HG03469 (cell line): ENCODE data around the gene PEX14.

ENCODE experiments used
- ATAC-seq: cut with Tn5 transposase; IDR thresholded peaks from one replicate; pipeline ENCODE4 v1.9.1; 2021; ENCODE audit warnings: mild to moderate bottlenecking, moderate library complexity, moderate number of reproducible peaks; ENCODE audit not compliant: unreplicated experiment

PEX14 gene

DNA sequence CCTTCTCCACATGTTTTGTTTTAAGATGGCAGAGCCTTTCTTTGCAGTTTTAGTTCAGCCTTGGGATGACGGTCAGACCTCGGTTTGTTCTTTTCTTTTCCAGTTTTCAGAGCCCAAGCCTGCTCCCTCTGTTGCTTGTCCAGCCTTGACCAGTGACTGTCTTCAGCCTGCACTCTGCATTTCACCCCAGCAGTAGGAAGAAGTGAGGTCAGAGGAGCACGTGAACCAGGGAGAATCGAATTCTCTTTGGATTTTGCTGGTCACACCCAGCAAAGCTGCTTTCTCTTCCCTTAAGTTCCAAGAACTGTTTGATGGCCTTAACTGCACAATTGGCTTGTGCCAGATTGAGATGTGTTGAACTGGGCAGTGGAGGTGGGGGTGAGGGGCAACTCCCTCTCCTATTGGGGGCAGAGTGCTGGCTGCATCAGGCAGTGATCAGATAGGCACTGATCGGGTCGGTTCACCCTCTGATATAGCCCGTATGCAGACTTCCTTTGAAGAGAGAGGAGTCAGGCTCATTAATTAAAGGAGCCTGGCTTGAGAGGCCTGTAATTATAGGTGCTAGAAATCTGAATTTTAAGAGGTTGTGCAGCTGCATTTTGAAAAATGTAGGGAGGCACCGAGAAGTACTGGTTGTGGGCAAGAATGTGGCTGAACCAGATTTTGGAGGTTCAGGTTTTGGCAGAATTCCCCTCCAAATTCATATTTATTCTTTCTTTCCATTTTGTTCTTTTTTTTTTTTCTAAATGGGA, 42.4 kb downstream of the PEX14 start:
- no peak for ATAC-seq

GRCh38 chr1:10517677-10517982, 42.9 kb downstream of the PEX14 start:
- ATAC-seq: no peak

- ATAC-seq: no peak
Measured at GRCh38 chr1:10519016-10519417, 44.3 kb downstream of the PEX14 start.

DNA sequence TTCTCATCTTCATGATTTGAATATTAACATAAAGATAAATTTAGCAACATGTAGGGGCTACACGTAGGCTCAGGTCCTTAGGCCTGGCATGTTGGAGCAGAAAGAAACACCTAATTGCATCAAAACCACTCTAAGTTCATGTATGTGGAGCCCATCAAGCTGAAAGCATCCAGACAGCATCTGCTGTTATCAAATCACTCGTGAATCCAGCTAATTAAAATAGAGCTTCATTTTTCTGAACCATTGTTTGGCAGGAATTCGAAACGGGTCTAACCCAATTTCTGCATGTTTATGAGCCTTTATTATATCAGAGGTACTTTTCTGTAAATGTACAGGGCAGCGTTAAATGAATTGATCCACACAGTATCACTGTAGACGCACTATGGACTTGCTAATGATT, 45.7 kb downstream of the PEX14 start:
- no peak for ATAC-seq

DNA sequence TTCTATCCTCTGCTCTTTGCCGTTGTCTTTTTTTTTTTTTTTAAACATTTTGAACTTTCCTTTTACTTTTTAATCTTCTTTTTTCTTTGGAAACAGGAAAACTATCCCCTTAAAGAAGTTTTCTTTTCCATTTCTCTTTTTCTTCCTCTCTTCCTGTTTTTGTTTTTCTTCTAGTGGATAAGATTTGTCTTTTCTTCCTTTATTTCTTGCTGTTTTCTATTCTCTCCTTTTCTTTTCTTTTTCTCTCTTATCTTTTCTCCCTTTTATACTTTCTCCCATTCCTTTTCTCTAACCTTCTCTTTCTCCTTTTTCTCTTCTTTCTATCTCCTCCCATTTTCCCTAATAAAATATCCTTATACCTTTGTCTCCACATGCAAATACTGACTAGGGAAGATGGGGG, 46.2 kb downstream of the PEX14 start:
- ATAC-seq: no peak

GRCh38 chr1:10521537-10522157, 46.9 kb downstream of the PEX14 start:
- no peak for ATAC-seq

- ATAC-seq: no peak
Measured at GRCh38 chr1:10522322-10522860, 47.6 kb downstream of the PEX14 start.

GRCh38 chr1:10525208-10525607, 50.5 kb downstream of the PEX14 start:
- no peak for ATAC-seq

DNA sequence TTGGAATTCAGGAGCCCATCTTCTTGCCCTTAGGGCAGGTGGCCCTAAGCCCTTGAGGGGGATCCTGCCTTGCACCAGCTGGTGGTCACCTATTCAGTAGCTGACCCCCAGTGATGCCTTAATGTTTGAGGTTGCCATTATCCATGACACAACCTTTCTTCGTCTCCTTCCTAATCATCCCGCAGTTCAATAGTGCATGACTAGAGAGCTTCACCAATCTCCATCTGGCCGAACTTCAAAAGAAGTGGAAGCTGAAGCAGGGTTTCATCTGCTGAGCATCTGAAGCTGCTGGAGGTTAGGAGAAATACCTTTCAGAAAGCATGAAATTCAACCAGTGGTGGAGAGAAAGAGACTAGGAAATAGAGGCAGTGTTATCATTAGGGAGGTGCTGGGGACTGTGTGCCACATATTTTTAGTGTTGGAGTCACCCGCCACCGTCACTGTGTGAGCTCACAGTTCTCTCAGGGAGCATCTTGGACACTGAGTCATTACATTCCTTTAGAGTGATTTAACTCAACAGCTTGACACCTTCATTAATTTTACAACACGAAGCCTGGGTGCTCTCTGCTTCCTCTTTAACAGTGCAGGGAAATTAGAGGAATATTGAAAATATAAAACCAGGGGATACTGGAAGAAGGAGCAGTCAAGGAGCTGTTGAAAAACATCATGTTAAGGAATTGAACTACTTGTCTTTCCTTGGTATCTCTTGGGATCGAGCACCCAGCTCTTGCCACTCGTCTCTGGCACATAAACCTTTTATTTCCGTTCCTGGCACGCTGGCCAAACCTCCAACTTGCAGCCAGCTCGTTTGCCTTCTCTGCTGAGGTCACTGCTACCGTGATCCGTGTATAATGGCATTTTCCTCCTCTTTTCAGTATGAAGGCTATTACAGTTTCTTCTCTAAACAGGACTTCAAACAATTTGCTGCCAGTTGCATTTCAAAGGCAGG, 53.6 kb downstream of the PEX14 start:
- ATAC-seq: no peak

DNA sequence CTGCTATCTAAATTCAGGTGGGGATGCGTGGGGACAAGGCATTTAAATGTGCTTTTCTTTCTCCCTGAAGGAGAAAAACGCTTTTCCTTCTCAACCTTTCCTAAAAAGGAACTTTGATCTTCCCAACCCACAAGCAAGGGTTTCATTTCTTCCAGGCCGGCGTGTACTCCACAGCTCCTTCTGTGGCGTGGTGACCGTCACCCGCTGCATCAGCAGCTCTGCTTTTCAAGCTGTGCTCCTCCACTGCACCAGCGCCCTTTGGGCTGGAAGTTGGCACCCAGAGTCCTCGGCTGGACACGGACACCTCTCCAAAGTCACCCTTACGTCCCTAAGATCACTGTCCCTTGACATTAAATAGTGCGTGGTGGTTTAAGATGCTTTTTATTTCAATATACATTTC, 54.3 kb downstream of the PEX14 start:
- no peak for ATAC-seq

- ATAC-seq: no peak
Measured at GRCh38 chr1:10529765-10530164, 55.0 kb downstream of the PEX14 start.

- no peak for ATAC-seq
Measured at GRCh38 chr1:10530281-10530740, 55.6 kb downstream of the PEX14 start.

DNA sequence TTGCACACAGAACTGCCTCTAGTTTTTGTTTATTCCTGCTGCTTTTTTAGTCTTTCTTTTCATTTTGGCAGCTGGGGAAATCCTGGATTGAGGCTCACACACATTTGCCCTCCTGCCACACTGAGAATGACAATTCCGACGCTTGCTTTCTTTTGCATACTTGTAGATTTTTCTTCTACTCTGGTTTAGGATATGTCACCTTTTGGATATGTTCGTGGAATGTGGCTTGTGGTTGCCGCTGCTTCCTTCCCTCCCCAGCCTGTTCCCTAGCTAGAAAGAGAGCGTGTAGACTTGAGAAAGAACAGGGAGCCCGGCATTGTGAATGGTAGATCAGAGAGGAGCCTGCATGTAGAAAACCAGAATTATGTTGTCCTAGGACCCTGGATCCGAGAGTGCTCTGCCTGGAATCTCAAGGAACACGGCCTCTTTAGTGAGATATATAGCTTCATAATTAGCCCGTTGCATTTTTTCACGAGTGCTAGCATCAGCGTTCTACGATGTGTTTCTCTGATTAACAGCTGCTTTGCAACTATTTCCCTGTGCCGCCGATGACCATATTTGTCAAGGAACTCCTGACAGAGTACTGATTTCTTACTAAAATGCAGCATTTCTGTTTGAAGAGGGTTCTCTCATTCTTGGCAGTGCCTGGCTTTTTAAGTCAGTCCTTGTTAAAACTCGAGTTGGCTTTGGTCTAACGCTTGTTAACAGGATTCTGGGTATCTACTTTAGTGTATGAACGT, 56.2 kb downstream of the PEX14 start:
- ATAC-seq: no peak

GRCh38 chr1:10532362-10532761, 57.6 kb downstream of the PEX14 start:
- ATAC-seq: no peak

- ATAC-seq: no peak
Measured at GRCh38 chr1:10534519-10534918, 59.8 kb downstream of the PEX14 start.

GRCh38 chr1:10536133-10536770, 61.5 kb downstream of the PEX14 start:
- ATAC-seq: no peak

GRCh38 chr1:10537082-10537766, 62.5 kb downstream of the PEX14 start:
- ATAC-seq: no peak

DNA sequence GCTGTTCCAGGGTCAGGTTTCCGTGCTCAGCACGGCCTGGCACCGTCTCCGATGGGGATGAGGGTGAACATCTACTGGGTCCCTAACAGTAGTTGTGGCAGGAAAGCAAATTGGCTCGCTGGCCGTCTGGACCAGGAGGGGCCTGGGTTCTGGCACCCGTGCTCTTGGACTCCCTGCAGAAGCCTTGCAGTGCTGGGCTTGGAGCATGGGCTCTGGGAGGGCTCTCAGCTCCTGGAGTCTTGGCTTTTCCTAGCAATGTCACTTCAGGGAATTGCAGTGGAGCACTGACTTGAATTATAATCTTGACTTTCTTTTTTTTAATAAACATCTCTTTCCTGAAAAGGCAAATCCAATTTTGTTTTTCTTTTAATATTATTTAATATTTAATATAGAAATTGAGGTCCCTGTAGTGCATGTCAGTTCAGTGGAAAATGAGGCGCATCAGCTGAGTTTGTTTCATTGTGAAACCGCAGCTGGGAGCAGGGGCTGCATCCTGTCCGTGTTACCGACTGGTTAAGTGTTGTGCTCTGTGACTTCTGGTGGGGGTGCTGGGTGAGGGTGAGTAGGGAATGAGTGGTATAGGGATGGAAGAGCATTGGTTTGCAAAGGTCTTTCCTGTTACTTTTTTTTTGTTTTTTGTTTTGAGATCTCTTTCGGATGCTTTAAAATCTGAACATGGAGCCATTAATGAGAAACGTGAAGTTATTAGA, 64.1 kb downstream of the PEX14 start:
- ATAC-seq: no peak
